NCI-H345 (cell line): Measurements from ENCODE around the gene TRIM28.
"Not testable (repeated sequence)": the region's sequence is repeated elsewhere in the genome, so short reads cannot be mapped to it uniquely, and the experiment has no call there.

Experiments used
- DNase-seq: peaks from one replicate; lab custom pipeline; 2025; lab: John Stamatoyannopoulos, UW

Gene TRIM28

GRCh38 chr19:58561373-58562121, 17.7 kb downstream of the TRIM28 start:
- no peak for DNase-seq

DNA sequence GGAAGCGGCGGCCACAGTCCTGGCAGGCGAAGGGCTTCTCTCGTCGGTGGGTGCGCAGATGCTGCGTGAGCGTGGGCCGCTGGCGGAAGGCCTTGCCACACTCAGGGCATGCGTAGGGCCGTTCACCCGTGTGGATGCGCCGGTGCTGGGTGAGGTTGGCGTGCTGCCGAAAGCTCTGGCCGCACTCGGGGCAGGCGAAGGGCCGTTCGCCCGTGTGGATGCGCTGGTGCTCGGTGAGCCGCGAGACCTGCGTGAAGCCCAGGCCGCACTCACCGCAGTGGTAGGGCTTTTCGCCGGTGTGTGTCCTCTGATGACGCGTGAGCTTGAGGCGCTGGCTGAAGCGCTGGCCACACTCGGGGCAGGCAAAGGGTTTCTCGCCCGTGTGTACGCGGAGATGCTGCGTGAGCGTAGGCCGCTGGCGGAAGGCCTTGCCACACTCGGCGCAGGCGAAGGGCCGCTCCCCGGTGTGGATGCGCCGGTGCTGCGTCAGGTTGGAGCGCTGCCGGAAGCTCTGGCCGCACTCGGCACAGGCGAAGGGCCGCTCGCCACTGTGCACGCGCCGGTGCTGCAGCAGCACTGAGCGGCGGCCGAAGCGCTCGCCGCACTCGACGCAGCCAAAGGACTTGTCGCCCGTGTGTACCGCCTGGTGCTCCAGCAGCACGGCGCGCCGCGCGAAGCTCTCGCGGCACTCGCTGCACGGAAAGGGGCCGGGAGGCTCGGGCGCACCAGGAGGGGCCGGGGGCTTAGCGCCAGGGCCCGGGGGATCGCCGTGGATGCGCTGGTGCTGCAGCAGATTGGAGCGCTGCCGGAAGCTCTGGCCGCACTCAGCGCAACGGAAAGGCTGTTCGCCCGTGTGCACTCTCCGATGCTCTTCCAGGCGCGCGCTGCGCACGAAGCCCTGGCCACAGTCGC, 18.5 kb downstream of the TRIM28 start:
- DNase-seq, result no peak

DNA sequence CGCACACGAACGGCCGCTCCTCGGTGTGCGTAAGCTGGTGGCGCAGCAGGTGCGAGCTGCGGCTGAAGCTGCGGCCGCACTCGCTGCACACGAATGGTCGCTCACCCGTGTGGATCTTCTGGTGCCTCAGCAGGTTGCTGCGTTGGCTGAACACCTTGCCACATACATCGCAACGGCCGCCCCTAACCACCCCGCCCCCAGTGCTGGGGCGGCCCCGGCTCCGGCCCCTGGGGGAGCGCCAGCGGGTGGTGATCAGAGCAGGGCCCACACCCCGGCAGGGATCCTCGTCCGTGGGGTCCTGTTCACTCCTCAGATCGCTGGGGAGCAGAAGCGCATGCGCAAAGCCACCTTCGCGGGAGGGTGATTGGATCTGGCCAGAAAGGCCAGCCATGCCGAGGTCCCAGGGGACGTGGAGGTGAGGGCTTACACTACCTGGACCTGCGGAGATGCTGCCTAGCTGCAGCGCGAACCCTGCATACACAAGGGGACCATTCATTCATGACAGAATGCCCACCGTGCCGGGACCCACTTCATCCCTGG, 19.2 kb downstream of the TRIM28 start:
- no peak for DNase-seq

- no peak for DNase-seq
Observed at GRCh38 chr19:58563823-58564222, 20.0 kb downstream of the TRIM28 start.

- DNase-seq, result no peak
Observed at GRCh38 chr19:58566989-58567388, 23.1 kb downstream of the TRIM28 start.

DNA sequence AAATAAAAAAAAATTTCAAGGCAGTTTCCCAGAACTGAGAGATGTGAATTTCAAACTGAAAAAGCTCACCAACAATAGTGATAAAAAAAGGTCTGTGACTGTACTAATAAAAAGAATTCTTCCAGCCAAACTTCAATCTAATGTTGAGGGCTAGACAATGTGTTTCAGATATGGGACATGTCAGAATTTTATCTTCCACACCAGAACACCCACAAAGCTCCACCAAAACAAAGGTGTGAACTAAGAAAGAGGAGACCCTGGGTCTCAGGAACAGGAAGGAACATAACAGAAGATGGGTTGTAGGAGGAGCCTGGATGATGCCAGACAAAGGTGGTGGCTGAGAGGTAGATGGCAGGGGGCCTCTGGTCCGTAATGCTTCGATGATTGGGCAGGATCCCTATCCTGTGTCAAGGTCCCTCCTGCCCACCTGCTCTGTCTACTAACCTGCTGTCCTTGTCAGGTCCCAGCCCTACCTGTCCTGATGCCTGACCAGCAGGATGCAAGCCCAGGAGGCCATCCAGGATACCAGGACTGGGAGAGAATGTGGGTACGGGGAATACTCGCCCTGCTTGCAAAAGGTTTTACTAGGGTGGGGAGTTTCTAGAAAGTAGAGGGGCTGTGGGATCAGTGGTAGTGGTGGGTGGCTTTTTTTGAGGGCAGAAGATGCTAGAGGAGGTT, 24.7 kb downstream of the TRIM28 start:
- no peak for DNase-seq

GRCh38 chr19:58569191-58569942, 25.5 kb downstream of the TRIM28 start:
- no peak for DNase-seq

GRCh38 chr19:58569943-58570670, 26.2 kb downstream of the TRIM28 start:
- no peak for DNase-seq

- DNase-seq, result no peak
Observed at GRCh38 chr19:58570770-58571574, 27.1 kb downstream of the TRIM28 start.

DNA sequence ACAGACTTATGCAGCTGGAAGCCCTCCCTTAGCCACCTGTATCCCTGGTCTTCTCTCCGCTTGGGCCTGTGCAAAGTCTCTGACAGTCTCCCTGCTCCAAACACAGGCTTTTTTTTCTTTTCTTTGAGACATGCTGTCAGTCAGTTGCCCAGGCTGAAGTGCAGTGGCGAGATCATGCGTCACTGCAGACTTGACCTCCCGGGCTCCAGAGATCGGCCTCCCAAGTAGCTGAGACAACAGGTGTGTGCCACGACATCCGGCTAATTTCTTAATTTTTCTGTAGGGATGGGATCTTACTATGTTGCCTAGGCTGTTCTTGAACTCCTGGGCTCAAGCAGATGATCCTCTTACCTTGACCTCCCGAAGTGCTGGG, 27.7 kb downstream of the TRIM28 start:
- DNase-seq, result no peak

GRCh38 chr19:58572026-58572817, 28.4 kb downstream of the TRIM28 start:
- DNase-seq, result no peak

DNA sequence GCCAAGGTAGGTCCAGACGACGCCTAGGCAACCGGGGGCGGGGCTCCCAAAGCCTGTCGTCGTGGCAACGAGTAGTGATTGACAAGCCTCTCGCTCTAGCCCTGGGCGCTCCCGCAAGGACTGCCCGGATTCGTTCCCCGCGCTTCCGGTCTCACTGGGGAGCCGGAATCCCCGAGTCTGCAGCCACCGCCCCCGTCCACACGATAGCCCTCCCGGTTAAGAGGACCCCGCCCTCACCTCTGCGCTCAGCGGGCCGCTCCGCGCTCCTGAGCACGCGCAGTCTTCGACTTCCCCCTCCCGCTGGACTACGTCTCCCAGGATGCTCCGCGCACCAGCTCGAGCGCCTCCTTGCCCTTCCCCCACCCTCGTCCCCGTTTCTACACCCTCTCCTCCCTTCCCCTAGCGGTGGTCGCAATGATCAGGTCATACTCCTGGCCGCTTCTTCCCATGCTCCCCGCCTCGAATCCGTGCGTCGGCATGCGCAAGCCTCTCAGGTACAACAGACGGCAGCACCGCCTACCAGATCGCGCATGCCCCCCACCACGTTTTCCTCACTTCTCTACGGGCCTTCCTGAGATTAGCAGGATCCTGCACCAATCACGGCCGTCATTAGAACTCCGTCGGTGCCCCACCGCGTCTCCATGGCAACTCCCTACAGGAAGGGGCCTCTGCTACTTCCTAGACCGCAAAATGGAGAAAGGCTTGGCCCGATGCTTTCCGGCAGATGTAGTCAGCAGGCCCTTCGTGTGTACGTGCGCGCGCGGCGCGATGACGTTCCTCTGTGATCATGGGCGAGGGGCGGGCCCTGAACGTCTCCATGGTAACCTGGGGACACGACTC, 29.2 kb downstream of the TRIM28 start, which contains the start of gene MZF1:
Gene MZF1 (minus strand): TSS at position 518 of the 840 bp plus-strand sequence. CDS start 1,946 bp downstream, outside the sequence.
- DNase-seq, result no peak

DNA sequence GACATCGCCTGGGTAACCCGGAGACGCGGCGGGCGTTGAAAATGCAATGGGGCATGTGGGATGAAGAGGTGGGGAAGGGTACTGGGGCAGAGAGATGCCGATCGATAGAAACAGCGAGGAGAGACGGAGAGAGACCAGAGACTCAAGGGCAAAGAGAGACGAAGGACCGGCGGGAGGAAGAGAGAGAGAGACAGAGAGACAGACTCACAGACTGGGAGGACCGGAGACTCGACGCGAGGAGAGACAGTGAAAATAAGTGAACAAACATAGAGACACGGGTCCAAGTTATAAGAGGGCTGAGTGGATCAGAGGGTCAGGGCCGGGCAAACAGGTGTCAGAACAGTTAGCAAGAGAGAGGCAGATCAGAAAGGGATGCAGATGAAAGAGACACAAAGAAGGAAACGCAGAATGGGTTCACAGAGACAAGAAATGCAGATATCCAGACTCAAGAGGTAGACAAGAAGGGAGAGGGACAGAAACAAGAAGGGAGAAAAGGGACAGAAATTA, 29.8 kb downstream of the TRIM28 start:
- no peak for DNase-seq

DNA sequence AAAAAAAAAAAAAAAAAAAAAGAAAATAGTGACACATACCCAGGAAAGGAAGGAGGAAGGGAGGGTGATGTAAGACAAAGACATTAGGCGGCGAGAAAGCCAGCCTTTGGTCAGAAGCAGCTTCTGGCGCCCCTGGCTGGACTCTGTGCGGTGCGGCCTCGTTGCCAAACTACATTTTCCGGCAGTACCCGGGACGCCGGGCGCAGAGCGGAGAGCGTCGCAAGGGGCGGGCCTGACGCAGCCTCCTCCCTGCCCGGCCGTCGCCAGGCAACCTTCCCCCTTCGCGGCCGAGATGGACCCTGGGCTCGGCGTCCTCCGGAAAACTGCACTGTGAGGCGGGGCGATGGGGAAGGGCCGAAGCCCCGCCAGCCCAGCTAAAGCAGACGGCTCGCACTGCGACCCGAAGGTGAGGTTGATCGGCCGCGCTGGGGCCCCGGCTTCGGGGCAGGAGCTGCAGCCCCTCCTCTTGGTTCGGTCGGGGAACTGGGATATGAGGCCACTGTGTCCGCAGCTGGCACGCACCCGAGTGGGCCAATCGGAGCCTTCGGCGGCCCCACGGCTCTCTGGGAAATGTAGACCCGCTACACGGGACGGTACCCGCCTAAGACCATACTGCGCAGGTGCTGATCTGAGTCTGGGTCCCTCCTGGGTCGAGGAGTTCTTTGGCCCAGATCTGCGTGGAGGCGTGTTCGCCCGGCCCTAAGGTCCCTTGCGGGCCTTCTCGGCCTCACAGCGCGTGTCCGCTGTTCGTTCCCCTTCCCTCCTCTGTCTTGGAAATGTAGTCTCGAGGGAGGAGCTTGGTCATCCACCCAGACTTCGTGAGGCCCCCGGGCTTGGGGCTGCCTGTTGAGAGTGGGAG, 31.5 kb downstream of the TRIM28 start:
- no peak for DNase-seq

DNA sequence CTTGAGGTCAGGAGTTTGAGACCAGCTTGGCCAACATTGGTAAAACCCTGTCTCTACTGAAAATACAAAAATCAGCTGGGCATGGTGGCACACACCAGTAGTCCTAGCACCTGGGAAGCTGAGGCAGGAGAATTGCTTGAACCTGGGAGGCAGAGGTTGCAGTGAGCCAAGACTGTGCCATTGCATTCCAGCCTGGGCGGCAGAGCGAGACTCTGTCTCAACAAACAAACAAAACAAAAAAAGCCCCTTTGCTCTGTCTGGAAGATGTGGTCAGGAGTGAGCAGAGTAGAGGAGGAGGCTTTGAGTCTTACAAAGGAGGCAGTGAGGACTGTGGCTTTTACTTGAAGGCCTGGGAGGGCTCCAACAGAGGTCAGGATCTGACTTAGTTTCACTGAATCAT, 33.7 kb downstream of the TRIM28 start:
- DNase-seq, result not testable (repeated sequence)

DNA sequence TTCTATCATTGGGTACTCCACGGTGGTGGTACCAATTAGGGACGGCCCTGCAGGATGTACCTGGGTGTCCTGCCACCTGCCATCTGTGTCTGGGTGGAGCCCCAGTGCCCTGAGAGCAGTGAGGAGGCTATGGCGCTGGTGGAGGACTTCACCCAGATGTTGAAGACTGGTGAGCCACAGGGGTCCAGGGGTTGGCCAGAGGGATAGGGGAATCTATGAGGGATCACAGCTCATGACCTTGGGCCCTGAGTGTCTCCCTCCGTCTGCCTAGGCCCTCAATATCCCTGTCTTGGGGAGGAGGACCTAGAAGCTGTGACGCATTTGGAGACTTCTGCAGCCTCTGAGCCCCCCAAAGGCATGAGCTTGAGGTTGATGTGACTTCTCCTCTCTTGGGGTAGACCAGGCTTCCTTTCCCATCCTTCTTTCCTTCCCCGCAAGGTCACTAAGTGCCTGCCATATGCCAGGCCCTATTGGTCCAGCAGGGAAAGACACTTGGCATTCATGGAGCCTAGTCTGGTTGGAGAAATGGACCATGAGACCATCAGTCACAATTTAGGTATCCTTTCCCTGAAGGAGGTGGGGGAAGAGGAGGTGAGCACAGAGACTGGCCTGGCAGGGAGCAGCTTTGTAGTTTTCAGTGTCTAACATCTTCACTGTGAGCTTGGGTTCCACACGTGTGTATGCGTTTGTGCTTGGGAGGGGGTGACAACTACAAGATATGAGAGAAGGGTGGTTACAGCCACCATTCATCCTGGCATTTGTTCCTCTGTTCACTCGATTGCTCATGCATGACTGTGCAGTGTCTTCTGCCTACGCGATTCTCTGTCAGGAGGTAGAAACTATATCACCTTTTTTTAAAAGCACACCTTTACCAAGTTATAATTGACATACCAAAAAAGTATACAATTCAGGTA, 34.4 kb downstream of the TRIM28 start:
- no peak for DNase-seq
